GM12878 (cell line): Measurements from ENCODE around the gene PLS1. TPM values are rescaled to one million over a fixed set of nuclear protein-coding genes. Genes with fewer than 3 reads are reported as not detected.

Experiments
- ATAC-seq: fragments of 200-7000 bp; cut with Tn5 transposase; 3 replicates; pipeline ENCODE4 v1.9.1; 2020; ENCODE audit warnings: mild to moderate bottlenecking, moderate library complexity
- BruUV-seq: library from RNA; stranded (reverse); fragments of 400-500 nt; replicated peaks from 2 replicates; lab custom pipeline; 2021; lab: Mats Ljungman, UMichigan
- CTCF ChIA-PET: fragments of 300-600 bp; sonication (Branson Sonifier 250); formaldehyde crosslinking; extraction: SDS; loops from one replicate; lab custom pipeline; 2021; ENCODE audit warnings: inconsistent platforms; lab: Yijun Ruan, JAX
- POLR2A ChIA-PET: fragments of 350-600 bp; formaldehyde crosslinking; extraction: SDS; loops from one replicate; lab custom pipeline; 2021; ENCODE audit warnings: inconsistent platforms; lab: Charles Lee
- RAD21 ChIA-PET: fragments of 300-600 bp; sonication (Branson Sonifier 250); formaldehyde crosslinking; loops from one replicate; lab custom pipeline; 2023; ENCODE audit warnings: antibody characterized with exemption; ENCODE audit not compliant: unreplicated experiment; lab: Charles Lee
- SMC1A ChIA-PET: fragments of 300-600 bp; sonication (Branson Sonifier 250); formaldehyde crosslinking; loops from one replicate; lab custom pipeline; 2023; ENCODE audit not compliant: unreplicated experiment, uncharacterized antibody; lab: Charles Lee
- DNase-seq: peaks from one replicate; pipeline ENCODE4 v3.0.0-alpha.2; 2011; ENCODE audit warnings: low read depth, low spot score
- FAIRE-seq: peaks from 3 replicates; lab custom pipeline; 2011; peaks lifted over from hg19 to GRCh38; lab: Jason Lieb, UNC
- H2AFZ ChIP-seq: 2 replicates; pipeline ENCODE4 v1.6.0; 2011; ENCODE audit warnings: low read depth, low read length, control low read depth; ENCODE audit not compliant: control insufficient read depth
- H3K27ac ChIP-seq: 2 replicates; pipeline ENCODE4 v1.5.1; 2011; ENCODE audit warnings: control low read depth; ENCODE audit not compliant: control insufficient read depth, insufficient read depth
- H3K27me3 ChIP-seq, 2 experiments: replicated peaks in 1 of 2; 2 replicates each; pipeline versions ENCODE4 v1.6.0 to v1.6.1; 2011; ENCODE audit warnings: low read length in 1 of 2; ENCODE audit not compliant: control insufficient read depth in 2 of 2, insufficient read depth in 2 of 2
- H3K36me3 ChIP-seq, 2 experiments: 2 replicates each; pipeline ENCODE4 v1.5.1; 2011; ENCODE audit warnings: low read length in 1 of 2; ENCODE audit not compliant: control insufficient read depth in 2 of 2, insufficient read depth in 2 of 2
- H3K4me1 ChIP-seq: 2 replicates; pipeline ENCODE4 v1.6.1; 2011; ENCODE audit warnings: mild to moderate bottlenecking, low read length, moderate library complexity, mixed read lengths; ENCODE audit not compliant: control insufficient read depth, insufficient read depth
- H3K4me2 ChIP-seq: 2 replicates; pipeline ENCODE4 v1.6.0; 2011; ENCODE audit warnings: control low read depth; ENCODE audit not compliant: control insufficient read depth, insufficient read depth
- H3K4me3 ChIP-seq: fragments of 200-600 bp; sonication (generic); 2 replicates; pipeline ENCODE4 v1.5.1; 2016
- H3K79me2 ChIP-seq: 2 replicates; pipeline ENCODE4 v1.6.0; 2011; ENCODE audit warnings: low read length; ENCODE audit not compliant: control insufficient read depth, insufficient read depth
- H3K9ac ChIP-seq: 2 replicates; pipeline ENCODE4 v1.8.0; 2011; ENCODE audit warnings: low read length, control low read depth, mixed read lengths; ENCODE audit not compliant: control insufficient read depth, insufficient read depth
- H3K9me3 ChIP-seq: replicated peaks from 3 replicates; pipeline ENCODE4 v1.5.1; 2011; ENCODE audit warnings: mild to moderate bottlenecking, low read length; ENCODE audit not compliant: control insufficient read depth, insufficient read depth
- H4K20me1 ChIP-seq: 2 replicates; pipeline ENCODE4 v1.6.0; 2011; ENCODE audit not compliant: control insufficient read depth, insufficient read depth
- ATF2 ChIP-seq: IDR thresholded peaks from 2 replicates; pipeline ENCODE4 v1.6.1; 2012; ENCODE audit warnings: low read length, inconsistent platforms
- BACH1 ChIP-seq: fragments of 450-650 bp; IDR thresholded peaks from 2 replicates; pipeline ENCODE4 v1.6.1; 2017; ENCODE audit warnings: mild to moderate bottlenecking, borderline replicate concordance
- CBX3 ChIP-seq: fragments of 200-600 bp; sonication (generic); IDR thresholded peaks from 2 replicates; pipeline ENCODE4 v1.6.1; 2016; ENCODE audit warnings: low read depth, borderline replicate concordance
- EGR1 ChIP-seq, 2 experiments: IDR thresholded peaks; 1 replicate in 1 of 2; 2 replicates in 1 of 2; pipeline ENCODE4 v1.6.1; 2011 to 2012; ENCODE audit warnings: low read depth in 2 of 2, low read length in 2 of 2, borderline replicate concordance in 1 of 2, mild to moderate bottlenecking in 1 of 2, moderate library complexity in 1 of 2
- ETV6 ChIP-seq, 2 experiments: fragments of 450-650 bp in 1 of 2; IDR thresholded peaks in 1 of 2; conservative IDR thresholded peaks in 1 of 2; 2 replicates each; pipeline ENCODE4 v1.6.1; 2014; ENCODE audit warnings: antibody characterized with exemption in 1 of 2, borderline replicate concordance in 1 of 2, low read depth in 1 of 2, mild to moderate bottlenecking in 1 of 2, moderate library complexity in 1 of 2
- FOS ChIP-seq: IDR thresholded peaks from 3 replicates; pipeline ENCODE4 v1.6.1; 2011; ENCODE audit warnings: borderline replicate concordance; ENCODE audit not compliant: insufficient read length; ENCODE audit errors: extremely low read depth
- HCFC1 ChIP-seq: fragments of 150-350 bp; IDR thresholded peaks from 2 replicates; pipeline ENCODE4 v1.6.1; 2014; ENCODE audit warnings: low read length
- PML ChIP-seq: IDR thresholded peaks from 2 replicates; pipeline ENCODE4 v1.6.1; 2012; ENCODE audit warnings: low read length, inconsistent platforms
- POLR2AphosphoS5 ChIP-seq: IDR thresholded peaks from 2 replicates; pipeline ENCODE4 v1.6.1; 2011; ENCODE audit warnings: mild to moderate bottlenecking, low read length, inconsistent platforms
- POU2F2 ChIP-seq: IDR thresholded peaks from 3 replicates; pipeline ENCODE4 v1.6.1; 2011; ENCODE audit warnings: low read depth, mild to moderate bottlenecking, low read length, borderline replicate concordance
- TCF7 ChIP-seq: IDR thresholded peaks from 2 replicates; pipeline ENCODE4 v1.6.1; 2014; ENCODE audit warnings: antibody characterized with exemption, borderline replicate concordance
- ZBED1 ChIP-seq: IDR thresholded peaks from 2 replicates; pipeline ENCODE4 v1.6.1; 2016; ENCODE audit warnings: borderline replicate concordance
- ZNF207 ChIP-seq: fragments of 450-650 bp; IDR thresholded peaks from 2 replicates; pipeline ENCODE4 v1.6.1; 2014; ENCODE audit warnings: antibody characterized with exemption, mild to moderate bottlenecking, borderline replicate concordance
- WGBS: methylation state at CpG from one replicate; pipeline ENCODE4 v1.1.6; 2016; ENCODE audit warnings: low lambda C conversion rate; ENCODE audit not compliant: insufficient replicate concordance, insufficient coverage; ENCODE audit errors: missing lambda C conversion rate; 5-methylcytosine and 5-hydroxymethylcytosine counted together
- in situ Hi-C: fragments of 300-500 bp; cut with MboI; formaldehyde crosslinking; loops from 9 replicates; pipeline ENCODE4 v1.14.3; 2018; ENCODE audit warnings: mixed read lengths
- intact Hi-C: fragments of 100-400 bp; cut with micrococcal nuclease; formaldehyde crosslinking; loops from one replicate; pipeline ENCODE4 v1.14.2; 2022; ENCODE audit not compliant: unreplicated experiment
- polyA plus RNA-seq, 11 experiments: library from polyadenylated mRNA; depleted of rRNA in 4 of 11; unstranded in 6 of 11; stranded (reverse) in 5 of 11; fragments of >200 nt; fragmentation: Nextera tagmentation in 4 of 11; fragmentation: Illumina TruSeq in 1 of 11; extraction: Ambion mirVana in 4 of 11; extraction: Trizol in 1 of 11; gene quantifications; 1 replicate in 1 of 11; 2 replicates in 10 of 11; pipeline versions ENCODE4 v1.2.1 to v1.2.3, GENCODE V29; 2011 to 2016; ENCODE audit warnings: inconsistent platforms in 2 of 11, missing spikeins in 2 of 11, low read depth in 1 of 11
- total RNA-seq, 4 experiments: library from RNA; depleted of rRNA in 3 of 4; stranded (reverse); fragments of >200 nt in 3 of 4; fragmentation: Illumina TruSeq in 1 of 4; extraction: Trizol in 1 of 4; gene quantifications; 2 replicates each; pipeline versions ENCODE4 v1.2.1 to v1.2.3, GENCODE V29; 2013 to 2021
- TF ChIP-seq, protein P1 (sequence below): IDR thresholded peaks from 2 replicates; pipeline ENCODE4 v1.6.1; 2012; ENCODE audit warnings: improper control_type of control experiment, low read depth, low read length; ENCODE audit not compliant: insufficient replicate concordance
- TF ChIP-seq, protein P2 (sequence below): fragments of 450-650 bp; formaldehyde crosslinking; IDR thresholded peaks from 2 replicates; pipeline ENCODE4 v1.5.0; 2022; ENCODE audit warnings: mild to moderate bottlenecking, missing genetic modification characterization

PLS1 gene
- total and polyA plus RNA-seq, 10 of the 15 experiments (the other 5 are each of a cell fraction or from before 2014, with no cell fraction given) = 0.59 to 11.7 (median 1.7) TPM

GRCh38 chr3:142608631-142609030 lies 12.4 kb downstream of the PLS1 start:
- H3K27ac ChIP-seq = no peak overlapping the region
- in situ Hi-C loops = no loop called here
- no peaks in the 10 kb centered on the region for H3K4me1 ChIP-seq
- H3K36me3 ChIP-seq = no peaks in the 10 kb centered on the region
- no peak overlapping the region for H3K4me3 ChIP-seq
- CTCF ChIA-PET = interaction anchor here (0.5 to 0.6 kb wide), 2 partner anchors 64 to 1277 kb away, joined by 3 to 4 read pairs; no protein-coding TSS in a partner anchor
- H3K79me2 ChIP-seq = no peaks in the 10 kb centered on the region
- no TSS peak for BruUV-seq
- DNase-seq (no peak), ATAC-seq (no peak), FAIRE-seq (no peak)
- no peaks in the 10 kb centered on the region for H3K9me3 ChIP-seq
- POLR2A ChIA-PET = no interaction called here
- RAD21 ChIA-PET = no interaction called here
- no peaks in the 10 kb centered on the region for H4K20me1 ChIP-seq
- H3K27me3 ChIP-seq = no peaks in the 10 kb centered on the region
- WGBS = 76% methylated on average over 1 of the region's 1 CpG
- H3K9ac ChIP-seq = no peak overlapping the region
- no peak overlapping the region for H2AFZ ChIP-seq
- H3K4me2 ChIP-seq = no peak overlapping the region
- SMC1A ChIA-PET = interaction anchor here (0.9 kb wide), 1 partner anchor 44 kb away, joined by 3 read pairs; no protein-coding TSS in a partner anchor
- intact Hi-C loops = no loop called here
- no peak for TF ChIP-seq ATF2
- TF ChIP-seq EGR1 (IDR thresholded peaks at IDR 0.05; ENCODE audit: borderline replicate concordance in 1 of 2, low read depth in 2 of 2, low read length in 2 of 2) = no peak
- TF ChIP-seq, protein P1, sequence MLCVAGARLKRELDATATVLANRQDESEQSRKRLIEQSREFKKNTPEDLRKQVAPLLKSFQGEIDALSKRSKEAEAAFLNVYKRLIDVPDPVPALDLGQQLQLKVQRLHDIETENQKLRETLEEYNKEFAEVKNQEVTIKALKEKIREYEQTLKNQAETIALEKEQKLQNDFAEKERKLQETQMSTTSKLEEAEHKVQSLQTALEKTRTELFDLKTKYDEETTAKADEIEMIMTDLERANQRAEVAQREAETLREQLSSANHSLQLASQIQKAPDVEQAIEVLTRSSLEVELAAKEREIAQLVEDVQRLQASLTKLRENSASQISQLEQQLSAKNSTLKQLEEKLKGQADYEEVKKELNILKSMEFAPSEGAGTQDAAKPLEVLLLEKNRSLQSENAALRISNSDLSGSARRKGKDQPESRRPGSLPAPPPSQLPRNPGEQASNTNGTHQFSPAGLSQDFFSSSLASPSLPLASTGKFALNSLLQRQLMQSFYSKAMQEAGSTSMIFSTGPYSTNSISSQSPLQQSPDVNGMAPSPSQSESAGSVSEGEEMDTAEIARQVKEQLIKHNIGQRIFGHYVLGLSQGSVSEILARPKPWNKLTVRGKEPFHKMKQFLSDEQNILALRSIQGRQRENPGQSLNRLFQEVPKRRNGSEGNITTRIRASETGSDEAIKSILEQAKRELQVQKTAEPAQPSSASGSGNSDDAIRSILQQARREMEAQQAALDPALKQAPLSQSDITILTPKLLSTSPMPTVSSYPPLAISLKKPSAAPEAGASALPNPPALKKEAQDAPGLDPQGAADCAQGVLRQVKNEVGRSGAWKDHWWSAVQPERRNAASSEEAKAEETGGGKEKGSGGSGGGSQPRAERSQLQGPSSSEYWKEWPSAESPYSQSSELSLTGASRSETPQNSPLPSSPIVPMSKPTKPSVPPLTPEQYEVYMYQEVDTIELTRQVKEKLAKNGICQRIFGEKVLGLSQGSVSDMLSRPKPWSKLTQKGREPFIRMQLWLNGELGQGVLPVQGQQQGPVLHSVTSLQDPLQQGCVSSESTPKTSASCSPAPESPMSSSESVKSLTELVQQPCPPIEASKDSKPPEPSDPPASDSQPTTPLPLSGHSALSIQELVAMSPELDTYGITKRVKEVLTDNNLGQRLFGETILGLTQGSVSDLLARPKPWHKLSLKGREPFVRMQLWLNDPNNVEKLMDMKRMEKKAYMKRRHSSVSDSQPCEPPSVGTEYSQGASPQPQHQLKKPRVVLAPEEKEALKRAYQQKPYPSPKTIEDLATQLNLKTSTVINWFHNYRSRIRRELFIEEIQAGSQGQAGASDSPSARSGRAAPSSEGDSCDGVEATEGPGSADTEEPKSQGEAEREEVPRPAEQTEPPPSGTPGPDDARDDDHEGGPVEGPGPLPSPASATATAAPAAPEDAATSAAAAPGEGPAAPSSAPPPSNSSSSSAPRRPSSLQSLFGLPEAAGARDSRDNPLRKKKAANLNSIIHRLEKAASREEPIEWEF = no peak
- TF ChIP-seq ZBED1 = no peak
- TF ChIP-seq POU2F2 = no peak
- no peak for TF ChIP-seq TCF7
- TF ChIP-seq CBX3 = no peak
- TF ChIP-seq BACH1 = no peak
- TF ChIP-seq PML = no peak
- no peak for TF ChIP-seq ZNF207
- TF ChIP-seq, protein P2, sequence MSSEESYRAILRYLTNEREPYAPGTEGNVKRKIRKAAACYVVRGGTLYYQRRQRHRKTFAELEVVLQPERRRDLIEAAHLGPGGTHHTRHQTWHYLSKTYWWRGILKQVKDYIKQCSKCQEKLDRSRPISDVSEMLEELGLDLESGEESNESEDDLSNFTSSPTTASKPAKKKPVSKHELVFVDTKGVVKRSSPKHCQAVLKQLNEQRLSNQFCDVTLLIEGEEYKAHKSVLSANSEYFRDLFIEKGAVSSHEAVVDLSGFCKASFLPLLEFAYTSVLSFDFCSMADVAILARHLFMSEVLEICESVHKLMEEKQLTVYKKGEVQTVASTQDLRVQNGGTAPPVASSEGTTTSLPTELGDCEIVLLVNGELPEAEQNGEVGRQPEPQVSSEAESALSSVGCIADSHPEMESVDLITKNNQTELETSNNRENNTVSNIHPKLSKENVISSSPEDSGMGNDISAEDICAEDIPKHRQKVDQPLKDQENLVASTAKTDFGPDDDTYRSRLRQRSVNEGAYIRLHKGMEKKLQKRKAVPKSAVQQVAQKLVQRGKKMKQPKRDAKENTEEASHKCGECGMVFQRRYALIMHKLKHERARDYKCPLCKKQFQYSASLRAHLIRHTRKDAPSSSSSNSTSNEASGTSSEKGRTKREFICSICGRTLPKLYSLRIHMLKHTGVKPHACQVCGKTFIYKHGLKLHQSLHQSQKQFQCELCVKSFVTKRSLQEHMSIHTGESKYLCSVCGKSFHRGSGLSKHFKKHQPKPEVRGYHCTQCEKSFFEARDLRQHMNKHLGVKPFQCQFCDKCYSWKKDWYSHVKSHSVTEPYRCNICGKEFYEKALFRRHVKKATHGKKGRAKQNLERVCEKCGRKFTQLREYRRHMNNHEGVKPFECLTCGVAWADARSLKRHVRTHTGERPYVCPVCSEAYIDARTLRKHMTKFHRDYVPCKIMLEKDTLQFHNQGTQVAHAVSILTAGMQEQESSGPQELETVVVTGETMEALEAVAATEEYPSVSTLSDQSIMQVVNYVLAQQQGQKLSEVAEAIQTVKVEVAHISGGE (CRISPR knock-in tag) = no peak
- no peak for TF ChIP-seq HCFC1
- TF ChIP-seq POLR2AphosphoS5 = no peak
- TF ChIP-seq FOS = no peak
- no peak for TF ChIP-seq ETV6 (conservative IDR thresholded peaks at IDR 0.05 in 1 of 2, IDR thresholded peaks at IDR 0.05 in 1 of 2; ENCODE audit: borderline replicate concordance in 1 of 2, low read depth in 1 of 2)
